Stomach (tissue), 9 donors: Measurements from ENCODE around the gene FGD6. TPM values are rescaled to one million over a fixed set of nuclear protein-coding genes. Genes with fewer than 3 reads are reported as not detected.

Experiments
- DNase-seq, 2 donors: peaks; one replicate each; pipeline versions ENCODE4 v3.0.0 to v3.0.0-alpha.2; 2013 to 2019
- H3K27ac ChIP-seq, 5 donors: fragments of 200-600 bp in 4 of 5; sonication (generic) in 4 of 5; one replicate each; pipeline ENCODE4 v1.5.1; 2013 to 2019; ENCODE audit warnings: mild to moderate bottlenecking in 1 of 5, moderate library complexity in 1 of 5
- H3K27me3 ChIP-seq, 3 donors: fragments of 200-600 bp; sonication (generic); one replicate each; pipeline ENCODE4 v1.5.1; 2017 to 2019; ENCODE audit warnings: mixed run types in 1 of 3
- H3K36me3 ChIP-seq, 4 donors: fragments of 200-600 bp; sonication (generic); 1 replicate in 3 of 4; 2 replicates in 1 of 4; pipeline ENCODE4 v1.5.1; 2016 to 2019
- H3K4me1 ChIP-seq, 4 donors: fragments of 200-600 bp; sonication (generic); one replicate each; pipeline ENCODE4 v1.5.1; 2016 to 2019
- H3K4me3 ChIP-seq, 4 donors: fragments of 200-600 bp; sonication (generic) in 3 of 4; one replicate each; pipeline ENCODE4 v1.5.1; 2016 to 2019; ENCODE audit warnings: mild to moderate bottlenecking in 1 of 4
- H3K9me3 ChIP-seq, 4 donors: fragments of 200-600 bp; sonication (generic); one replicate each; pipeline ENCODE4 v1.5.1; 2016 to 2019
- EP300 ChIP-seq: sonication (generic); formaldehyde crosslinking; IDR thresholded peaks from one replicate; pipeline ENCODE4 v1.6.1; 2017; ENCODE audit warnings: antibody characterized with exemption
- POLR2A ChIP-seq, 4 donors: fragments of 450-650 bp; IDR thresholded peaks; one replicate each; pipeline ENCODE4 v1.6.1; 2016; ENCODE audit warnings: antibody characterized with exemption in 4 of 4, control low read depth in 2 of 4, mild to moderate bottlenecking in 1 of 4, moderate library complexity in 1 of 4
- POLR2AphosphoS5 ChIP-seq, 3 donors: sonication (generic); formaldehyde crosslinking; IDR thresholded peaks; one replicate each; pipeline ENCODE4 v1.6.1; 2016; ENCODE audit warnings: antibody characterized with exemption in 3 of 3
- WGBS, 5 donors: extraction: QIAGEN DNeasy Blood & Tissue Kit in 3 of 5; methylation state at CpG; one replicate each; pipeline versions ENCODE4 v1.1.5 to v1.1.7; 2013 to 2018; 5-methylcytosine and 5-hydroxymethylcytosine counted together
- intact Hi-C: fragments of 100-400 bp; cut with DNase I; formaldehyde crosslinking; loops from one replicate; pipeline ENCODE4 v1.15.1; 2023; ENCODE audit warnings: low total_unique reads
- polyA plus RNA-seq, 3 donors: library from polyadenylated mRNA; stranded (reverse); fragments of 200-250 nt; gene quantifications; one replicate each; pipeline ENCODE4 v1.2.3, GENCODE V29; 2013
- total RNA-seq, 5 donors: library from RNA; depleted of rRNA; stranded (reverse); fragments of >200 nt; gene quantifications; one replicate each; pipeline versions ENCODE4 v1.1.0 to v1.2.3, GENCODE V29; 2014 to 2016
- TF ChIP-seq, protein P1 (sequence below), 7 experiments: fragments of 450-650 bp in 4 of 7; fragments of 200-600 bp in 3 of 7; sonication (generic) in 3 of 7; IDR thresholded peaks; one replicate each; pipeline ENCODE4 v1.5.1; 2016 to 2019; ENCODE audit warnings: antibody characterized with exemption in 7 of 7, control low read depth in 2 of 7, mild to moderate bottlenecking in 1 of 7
- donor health status: healthy with polysubstance abuse.
- donor health status: Bipolar disorder and iron deficiency.
- donor health status: healthy.

The FGD6 gene
- total and polyA plus RNA-seq, 8 donors = 0.92 to 16.3 (median 5.7) TPM

- peak overlapping the region in 3 of 5 donors; percentile 12 to 60 (median 35) for H3K27ac ChIP-seq
- TF ChIP-seq EP300 (no peak), POLR2A (IDR thresholded peaks at IDR 0.05) (no peak)
- WGBS, 5 donors = 39 to 47% (median 42%) methylated on average over 3 of the region's 3 CpGs
Measured at GRCh38 chr12:95116773-95117172, 100.5 kb downstream of the FGD6 start.

DNA sequence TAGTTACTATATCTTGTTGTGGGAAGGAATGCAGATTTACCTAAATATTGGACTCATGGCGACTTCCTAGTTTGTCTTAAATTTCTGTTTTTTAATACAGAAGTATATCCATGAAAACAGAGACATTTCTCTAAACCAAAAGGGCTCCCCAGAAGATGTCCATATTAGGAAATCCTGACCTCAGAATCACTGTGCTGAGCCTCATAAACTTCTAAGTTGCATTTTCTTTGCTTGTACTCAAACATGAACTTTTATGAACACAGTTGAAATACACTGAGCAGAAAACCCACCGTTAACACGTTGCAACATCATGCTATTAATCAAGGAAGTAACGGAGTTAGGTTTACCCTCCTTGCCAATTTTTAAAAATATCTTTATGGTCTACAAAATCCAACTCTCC is 100.9 kb downstream of the FGD6 start:
- H3K36me3 ChIP-seq = peaks cover 0 to 22% (median 8%) of the 10 kb centered on the region in 4 donors
- no peak for DNase-seq
- no peaks in the 10 kb centered on the region for H3K9me3 ChIP-seq
- no peaks in the 10 kb centered on the region for H3K27me3 ChIP-seq
- 57 to 78% (median 67%) methylated on average over 4 of the region's 4 CpGs for WGBS, 5 donors
- intact Hi-C loops = loop anchor here (5.0 to 10.0 kb wide), 2 partner anchors 221 to 418 kb away; no protein-coding TSS in a partner anchor
- H3K27ac ChIP-seq = peak overlapping the region in 3 of 5 donors; percentile 12 to 60 (median 35)
- H3K4me3 ChIP-seq = no peak overlapping the region
- TF ChIP-seq, protein P1, sequence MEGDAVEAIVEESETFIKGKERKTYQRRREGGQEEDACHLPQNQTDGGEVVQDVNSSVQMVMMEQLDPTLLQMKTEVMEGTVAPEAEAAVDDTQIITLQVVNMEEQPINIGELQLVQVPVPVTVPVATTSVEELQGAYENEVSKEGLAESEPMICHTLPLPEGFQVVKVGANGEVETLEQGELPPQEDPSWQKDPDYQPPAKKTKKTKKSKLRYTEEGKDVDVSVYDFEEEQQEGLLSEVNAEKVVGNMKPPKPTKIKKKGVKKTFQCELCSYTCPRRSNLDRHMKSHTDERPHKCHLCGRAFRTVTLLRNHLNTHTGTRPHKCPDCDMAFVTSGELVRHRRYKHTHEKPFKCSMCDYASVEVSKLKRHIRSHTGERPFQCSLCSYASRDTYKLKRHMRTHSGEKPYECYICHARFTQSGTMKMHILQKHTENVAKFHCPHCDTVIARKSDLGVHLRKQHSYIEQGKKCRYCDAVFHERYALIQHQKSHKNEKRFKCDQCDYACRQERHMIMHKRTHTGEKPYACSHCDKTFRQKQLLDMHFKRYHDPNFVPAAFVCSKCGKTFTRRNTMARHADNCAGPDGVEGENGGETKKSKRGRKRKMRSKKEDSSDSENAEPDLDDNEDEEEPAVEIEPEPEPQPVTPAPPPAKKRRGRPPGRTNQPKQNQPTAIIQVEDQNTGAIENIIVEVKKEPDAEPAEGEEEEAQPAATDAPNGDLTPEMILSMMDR (IDR thresholded peaks at IDR 0.05) = no peak
- TF ChIP-seq EP300 (no peak), POLR2AphosphoS5 (IDR thresholded peaks at IDR 0.05) (no peak), POLR2A (IDR thresholded peaks at IDR 0.05) (no peak)
- peaks cover 0 to 22% (median 9%) of the 10 kb centered on the region in 4 donors for H3K4me1 ChIP-seq

More at GRCh38 chr12:95116773-95117172, 100.5 kb downstream of the FGD6 start:
- intact Hi-C loops = loop anchor here (5.0 to 10.0 kb wide), 2 partner anchors 221 to 418 kb away; no protein-coding TSS in a partner anchor
- Histone ChIP-seq H3K36me3 (peaks cover 0 to 18% (median 8%) of the 10 kb centered on the region in 4 donors), H3K4me3 (no peak overlapping the region), H3K9me3 (no peaks in the 10 kb centered on the region), H3K27me3 (no peaks in the 10 kb centered on the region), H3K4me1 (peaks cover 0 to 22% (median 9%) of the 10 kb centered on the region in 4 donors)
- peak in 1 of 2 donors; percentile 54 for DNase-seq

DNA sequence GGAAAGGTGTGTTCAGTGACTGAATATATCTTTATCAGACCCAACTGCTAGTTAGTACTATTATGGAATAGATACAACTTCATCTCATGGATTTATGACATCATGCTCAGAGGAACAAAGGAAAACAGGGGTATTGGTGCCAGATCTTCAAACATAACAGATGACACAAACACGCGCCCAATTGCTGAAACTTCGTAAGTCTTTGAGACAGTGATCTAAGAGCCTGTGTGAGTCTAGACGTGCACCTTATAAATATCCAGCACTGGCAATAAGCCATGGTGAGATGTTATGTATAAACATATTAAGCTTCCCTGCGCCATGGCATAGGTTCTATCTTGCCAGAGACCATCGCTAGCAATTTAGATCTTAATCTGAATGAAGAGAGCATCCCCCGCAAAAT is 101.6 kb downstream of the FGD6 start:
- no peaks in the 10 kb centered on the region for H3K27me3 ChIP-seq
- H3K9me3 ChIP-seq = no peaks in the 10 kb centered on the region
- WGBS, 5 donors = 72 to 79% (median 76%) methylated on average over 7 of the region's 7 CpGs
- DNase-seq = no peak
- H3K4me1 ChIP-seq = peaks cover 0 to 22% (median 9%) of the 10 kb centered on the region in 4 donors
- H3K36me3 ChIP-seq = peaks cover 0 to 27% (median 11%) of the 10 kb centered on the region in 4 donors
- H3K27ac ChIP-seq = peak overlapping the region in 1 of 5 donors; percentile 60
- intact Hi-C loops = loop anchor here (5.0 to 10.0 kb wide), 2 partner anchors 222 to 419 kb away; no protein-coding TSS in a partner anchor
- no peak overlapping the region for H3K4me3 ChIP-seq
- TF ChIP-seq EP300 = no peak
- TF ChIP-seq, protein P1 (IDR thresholded peaks at IDR 0.05) = no peak
- TF ChIP-seq POLR2A (IDR thresholded peaks at IDR 0.05) = no peak
- TF ChIP-seq POLR2AphosphoS5 (IDR thresholded peaks at IDR 0.05) = no peak

DNA sequence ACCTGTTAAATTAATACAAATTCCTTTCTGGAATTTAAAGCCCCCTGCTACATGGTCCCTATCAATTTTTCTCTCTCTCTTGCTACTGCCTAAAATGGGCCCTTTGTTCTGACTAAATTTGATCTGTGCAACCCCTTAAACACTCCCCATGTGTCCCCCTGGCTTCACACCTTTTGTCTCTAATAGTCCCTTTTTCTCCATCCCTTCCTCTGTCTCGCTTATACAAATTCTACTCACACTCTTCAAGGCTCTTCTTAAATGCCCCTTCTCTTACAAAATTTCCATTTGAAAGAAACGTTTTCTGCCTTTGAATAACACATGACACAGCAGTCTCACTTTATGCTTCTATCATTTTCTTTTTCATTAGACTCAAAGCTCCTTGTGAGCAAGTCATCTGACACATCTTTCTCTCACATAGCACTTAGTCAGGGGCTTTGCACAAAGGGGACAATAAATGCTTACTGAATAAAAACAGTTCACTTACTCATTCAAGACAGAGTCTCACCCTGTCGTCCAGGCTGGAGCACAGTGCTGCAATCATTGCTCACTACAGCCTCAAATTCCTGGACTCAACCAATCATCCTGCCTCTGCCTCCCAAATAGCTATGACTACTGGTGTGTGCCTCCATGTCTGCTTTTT is 102.4 kb downstream of the FGD6 start:
- H3K27me3 ChIP-seq = no peaks in the 10 kb centered on the region
- DNase-seq = no peak
- H3K27ac ChIP-seq = no peak overlapping the region
- 69 to 83% (median 78%) methylated on average over 3 of the region's 3 CpGs for WGBS, 5 donors
- H3K4me3 ChIP-seq = no peak overlapping the region
- peaks cover 0 to 27% (median 11%) of the 10 kb centered on the region in 4 donors for H3K36me3 ChIP-seq
- intact Hi-C loops = loop anchor here (5.0 to 10.0 kb wide), 2 partner anchors 222 to 420 kb away; no protein-coding TSS in a partner anchor
- TF ChIP-seq POLR2AphosphoS5 (IDR thresholded peaks at IDR 0.05) = no peak
- TF ChIP-seq, protein P1 (IDR thresholded peaks at IDR 0.05) = no peak
- peaks cover 0 to 22% (median 9%) of the 10 kb centered on the region in 4 donors for H3K4me1 ChIP-seq
- no peaks in the 10 kb centered on the region for H3K9me3 ChIP-seq

DNA sequence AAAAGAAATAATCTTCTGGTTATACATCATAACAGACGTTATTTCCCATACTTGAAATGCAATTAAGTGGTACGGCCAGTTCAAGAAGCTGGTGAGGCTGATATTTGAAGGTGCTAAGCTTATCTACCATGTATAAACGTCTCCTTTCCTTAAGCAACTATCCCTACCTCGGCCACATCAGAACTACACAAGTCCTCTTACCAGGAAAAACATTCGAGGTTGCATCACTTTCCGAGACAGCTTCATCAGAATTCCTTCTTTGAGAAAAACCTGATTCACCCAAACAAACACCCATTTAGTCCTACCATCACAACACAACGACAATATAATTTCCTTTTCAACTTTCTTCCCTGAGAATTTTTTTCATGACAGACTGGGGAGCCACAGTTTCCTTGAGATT is 109.9 kb downstream of the FGD6 start:
- no peak for TF ChIP-seq POLR2AphosphoS5 (IDR thresholded peaks at IDR 0.05)
- TF ChIP-seq, protein P1 (IDR thresholded peaks at IDR 0.05) = no peak
- TF ChIP-seq EP300 = no peak
- TF ChIP-seq POLR2A (IDR thresholded peaks at IDR 0.05) = no peak
- intact Hi-C loops = no loop called here
- Histone ChIP-seq H3K27ac (no peak overlapping the region), H3K4me1 (no peaks in the 10 kb centered on the region), H3K9me3 (no peaks in the 10 kb centered on the region), H3K36me3 (peaks cover 5 to 70% (median 29%) of the 10 kb centered on the region in 4 donors), H3K4me3 (no peak overlapping the region), H3K27me3 (no peaks in the 10 kb centered on the region)
- no peak for DNase-seq
- 76 to 81% (median 80%) methylated on average over 7 of the region's 7 CpGs for WGBS, 5 donors
